K562 (cell line): ENCODE measurements around the gene MPIG6B. TPM values are rescaled to one million over a fixed set of nuclear protein-coding genes. Genes with fewer than 3 reads are reported as not detected.

Experiments
- ATF7 ChIP-seq: fragments of 450-650 bp; IDR thresholded peaks from 2 replicates; pipeline ENCODE4 v1.7.1; 2014; ENCODE audit warnings: mild to moderate bottlenecking, moderate library complexity
- BRD9 ChIP-seq: fragments of 450-650 bp; IDR thresholded peaks from 2 replicates; pipeline ENCODE4 v1.6.1; 2018; ENCODE audit warnings: low read depth; ENCODE audit not compliant: partially characterized antibody
- HNRNPH1 ChIP-seq: fragments of 200-400 bp; formaldehyde crosslinking; optimal IDR thresholded peaks from 2 replicates; pipeline ENCODE3; 2017; ENCODE audit warnings: low read depth, mild to moderate bottlenecking, low read length, moderate library complexity
- KLF16 ChIP-seq: IDR thresholded peaks from 2 replicates; pipeline ENCODE4 v1.6.1; 2016; ENCODE audit warnings: antibody characterized with exemption
- MAFK ChIP-seq: IDR thresholded peaks from 2 replicates; pipeline ENCODE4 v1.6.1; 2011; ENCODE audit warnings: low read length, improper control_type of control experiment
- MEF2A ChIP-seq: IDR thresholded peaks from 2 replicates; pipeline ENCODE4 v1.6.1; 2011; ENCODE audit warnings: low read depth, mild to moderate bottlenecking, low read length, moderate library complexity; ENCODE audit not compliant: control insufficient read depth
- NFXL1 ChIP-seq: fragments of 450-650 bp; formaldehyde crosslinking; IDR thresholded peaks from 2 replicates; pipeline ENCODE4 v1.4.0; 2021; ENCODE audit warnings: mild to moderate bottlenecking
- TCF7L2 ChIP-seq: fragments of 150-350 bp; IDR thresholded peaks from 2 replicates; pipeline ENCODE4 v1.6.1; 2016; ENCODE audit warnings: low read depth, mild to moderate bottlenecking, low read length, moderate library complexity
- ZEB2 ChIP-seq: fragments of 450-650 bp; IDR thresholded peaks from 2 replicates; pipeline ENCODE4 v1.6.1; 2016
- ZNF57 ChIP-seq: fragments of 450-650 bp; formaldehyde crosslinking; IDR thresholded peaks from 2 replicates; pipeline ENCODE4 v1.4.0; 2020; ENCODE audit warnings: mild to moderate bottlenecking, moderate library complexity
- polyA plus RNA-seq, 8 experiments: library from polyadenylated mRNA; depleted of rRNA in 4 of 8; stranded (reverse) in 5 of 8; unstranded in 3 of 8; fragments of >200 nt; fragmentation: Nextera tagmentation in 2 of 8; fragmentation: Illumina TruSeq in 1 of 8; extraction: Ambion mirVana in 2 of 8; extraction: Trizol in 1 of 8; gene quantifications; 2 replicates each; pipeline versions ENCODE4 v1.2.1 to v1.2.3, GENCODE V29; 2011 to 2014; ENCODE audit warnings: inconsistent platforms in 1 of 8, missing spikeins in 1 of 8
- total RNA-seq, 7 experiments: library from RNA; depleted of rRNA in 6 of 7; stranded (reverse); fragments of >200 nt in 6 of 7; fragmentation: Illumina TruSeq in 2 of 7; extraction: Trizol in 2 of 7; gene quantifications; 2 replicates each; pipeline versions ENCODE4 v1.2.1 to v1.2.3, GENCODE V29; 2011 to 2021; ENCODE audit warnings: low replicate concordance in 1 of 7
- TF ChIP-seq, protein P1 (sequence below), 2 experiments: fragments of 250-450 bp in 1 of 2; fragments of 450-650 bp in 1 of 2; sonication (Bioruptor Pico) in 1 of 2; IDR thresholded peaks; 2 replicates each; pipeline versions ENCODE4 v1.6.1 to v1.8.0; 2016 to 2021; ENCODE audit warnings: mild to moderate bottlenecking in 2 of 2, moderate library complexity in 2 of 2, missing compliant biosample characterization in 1 of 2, missing genetic modification characterization in 1 of 2
- TF ChIP-seq, protein P2 (sequence below): fragments of 250-450 bp; sonication (Bioruptor Pico); IDR thresholded peaks from 2 replicates; pipeline ENCODE4 v1.4.0; 2020; ENCODE audit warnings: mild to moderate bottlenecking, moderate library complexity
- TF ChIP-seq, protein P3 (sequence below): sonication (generic); formaldehyde crosslinking; IDR thresholded peaks from 2 replicates; pipeline ENCODE4 v1.8.0; 2023; ENCODE audit warnings: mild to moderate bottlenecking, missing genetic modification reagents

The MPIG6B gene
- total and polyA plus RNA-seq, 9 of the 15 experiments (the other 6 are each of a cell fraction or from before 2014, with no cell fraction given) = 0.11 to 1.2 (median 0.28) TPM; not detected in 1

DNA sequence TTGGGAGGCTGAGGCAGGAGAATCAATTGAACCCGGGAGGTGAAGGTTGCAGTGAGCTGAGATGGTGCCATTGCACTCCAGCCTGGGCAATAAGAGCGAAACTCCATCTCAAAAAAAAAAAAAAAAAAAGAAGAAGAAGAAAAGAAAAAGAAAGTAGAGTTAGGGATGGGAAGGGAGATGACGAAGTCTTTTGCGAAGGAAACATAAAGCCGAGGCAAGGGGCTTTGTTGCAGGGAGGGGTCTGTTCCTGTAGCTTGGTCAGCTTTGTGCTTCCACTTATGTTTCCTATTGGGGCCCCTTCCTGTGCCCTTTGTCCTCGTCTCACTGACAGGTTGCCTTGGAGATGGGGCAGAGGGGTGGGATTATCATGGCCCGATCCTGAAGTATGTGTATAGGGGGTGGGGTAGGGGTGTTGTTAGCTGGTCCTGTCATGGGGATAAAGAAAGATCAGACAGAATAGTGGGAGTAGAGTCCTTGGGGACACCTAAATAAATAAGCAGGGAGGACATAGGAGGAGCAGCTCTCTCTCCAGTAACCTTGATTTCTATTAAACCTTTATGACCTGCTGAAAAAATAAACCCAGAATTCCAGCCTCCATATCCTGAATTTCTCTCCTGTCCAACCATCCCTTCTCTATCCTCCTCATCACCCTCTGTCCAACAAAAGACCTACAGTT lies 14.3 kb downstream of the MPIG6B start (continued):
- TF ChIP-seq ZNF57 (CRISPR knock-in tag) (peak; percentile 81; the same call in 1 of the 2 replicates), TCF7L2 (no peak), ZEB2 (no peak), ATF7 (no peak), BRD9 (no peak), HNRNPH1 (no peak), MEF2A (no peak), NFXL1 (CRISPR knock-in tag) (no peak), KLF16 (no peak), MAFK (no peak)
- TF ChIP-seq, protein P1, sequence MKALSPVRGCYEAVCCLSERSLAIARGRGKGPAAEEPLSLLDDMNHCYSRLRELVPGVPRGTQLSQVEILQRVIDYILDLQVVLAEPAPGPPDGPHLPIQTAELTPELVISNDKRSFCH (CRISPR knock-in tag; IDR thresholded peaks at IDR 0.05) = no peak
- TF ChIP-seq, protein P1 (tag; IDR thresholded peaks at IDR 0.05) = no peak
- TF ChIP-seq, protein P2, sequence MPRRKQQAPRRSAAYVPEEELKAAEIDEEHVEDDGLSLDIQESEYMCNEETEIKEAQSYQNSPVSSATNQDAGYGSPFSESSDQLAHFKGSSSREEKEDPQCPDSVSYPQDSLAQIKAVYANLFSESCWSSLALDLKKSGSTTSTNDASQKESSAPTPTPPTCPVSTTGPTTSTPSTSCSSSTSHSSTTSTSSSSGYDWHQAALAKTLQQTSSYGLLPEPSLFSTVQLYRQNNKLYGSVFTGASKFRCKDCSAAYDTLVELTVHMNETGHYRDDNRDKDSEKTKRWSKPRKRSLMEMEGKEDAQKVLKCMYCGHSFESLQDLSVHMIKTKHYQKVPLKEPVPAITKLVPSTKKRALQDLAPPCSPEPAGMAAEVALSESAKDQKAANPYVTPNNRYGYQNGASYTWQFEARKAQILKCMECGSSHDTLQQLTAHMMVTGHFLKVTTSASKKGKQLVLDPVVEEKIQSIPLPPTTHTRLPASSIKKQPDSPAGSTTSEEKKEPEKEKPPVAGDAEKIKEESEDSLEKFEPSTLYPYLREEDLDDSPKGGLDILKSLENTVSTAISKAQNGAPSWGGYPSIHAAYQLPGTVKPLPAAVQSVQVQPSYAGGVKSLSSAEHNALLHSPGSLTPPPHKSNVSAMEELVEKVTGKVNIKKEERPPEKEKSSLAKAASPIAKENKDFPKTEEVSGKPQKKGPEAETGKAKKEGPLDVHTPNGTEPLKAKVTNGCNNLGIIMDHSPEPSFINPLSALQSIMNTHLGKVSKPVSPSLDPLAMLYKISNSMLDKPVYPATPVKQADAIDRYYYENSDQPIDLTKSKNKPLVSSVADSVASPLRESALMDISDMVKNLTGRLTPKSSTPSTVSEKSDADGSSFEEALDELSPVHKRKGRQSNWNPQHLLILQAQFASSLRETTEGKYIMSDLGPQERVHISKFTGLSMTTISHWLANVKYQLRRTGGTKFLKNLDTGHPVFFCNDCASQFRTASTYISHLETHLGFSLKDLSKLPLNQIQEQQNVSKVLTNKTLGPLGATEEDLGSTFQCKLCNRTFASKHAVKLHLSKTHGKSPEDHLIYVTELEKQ = no peak
- TF ChIP-seq, protein P3, sequence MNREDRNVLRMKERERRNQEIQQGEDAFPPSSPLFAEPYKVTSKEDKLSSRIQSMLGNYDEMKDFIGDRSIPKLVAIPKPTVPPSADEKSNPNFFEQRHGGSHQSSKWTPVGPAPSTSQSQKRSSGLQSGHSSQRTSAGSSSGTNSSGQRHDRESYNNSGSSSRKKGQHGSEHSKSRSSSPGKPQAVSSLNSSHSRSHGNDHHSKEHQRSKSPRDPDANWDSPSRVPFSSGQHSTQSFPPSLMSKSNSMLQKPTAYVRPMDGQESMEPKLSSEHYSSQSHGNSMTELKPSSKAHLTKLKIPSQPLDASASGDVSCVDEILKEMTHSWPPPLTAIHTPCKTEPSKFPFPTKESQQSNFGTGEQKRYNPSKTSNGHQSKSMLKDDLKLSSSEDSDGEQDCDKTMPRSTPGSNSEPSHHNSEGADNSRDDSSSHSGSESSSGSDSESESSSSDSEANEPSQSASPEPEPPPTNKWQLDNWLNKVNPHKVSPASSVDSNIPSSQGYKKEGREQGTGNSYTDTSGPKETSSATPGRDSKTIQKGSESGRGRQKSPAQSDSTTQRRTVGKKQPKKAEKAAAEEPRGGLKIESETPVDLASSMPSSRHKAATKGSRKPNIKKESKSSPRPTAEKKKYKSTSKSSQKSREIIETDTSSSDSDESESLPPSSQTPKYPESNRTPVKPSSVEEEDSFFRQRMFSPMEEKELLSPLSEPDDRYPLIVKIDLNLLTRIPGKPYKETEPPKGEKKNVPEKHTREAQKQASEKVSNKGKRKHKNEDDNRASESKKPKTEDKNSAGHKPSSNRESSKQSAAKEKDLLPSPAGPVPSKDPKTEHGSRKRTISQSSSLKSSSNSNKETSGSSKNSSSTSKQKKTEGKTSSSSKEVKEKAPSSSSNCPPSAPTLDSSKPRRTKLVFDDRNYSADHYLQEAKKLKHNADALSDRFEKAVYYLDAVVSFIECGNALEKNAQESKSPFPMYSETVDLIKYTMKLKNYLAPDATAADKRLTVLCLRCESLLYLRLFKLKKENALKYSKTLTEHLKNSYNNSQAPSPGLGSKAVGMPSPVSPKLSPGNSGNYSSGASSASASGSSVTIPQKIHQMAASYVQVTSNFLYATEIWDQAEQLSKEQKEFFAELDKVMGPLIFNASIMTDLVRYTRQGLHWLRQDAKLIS (CRISPR knock-in tag) = no peak
